ENCODE measurements around the gene LARP4.

DNA sequence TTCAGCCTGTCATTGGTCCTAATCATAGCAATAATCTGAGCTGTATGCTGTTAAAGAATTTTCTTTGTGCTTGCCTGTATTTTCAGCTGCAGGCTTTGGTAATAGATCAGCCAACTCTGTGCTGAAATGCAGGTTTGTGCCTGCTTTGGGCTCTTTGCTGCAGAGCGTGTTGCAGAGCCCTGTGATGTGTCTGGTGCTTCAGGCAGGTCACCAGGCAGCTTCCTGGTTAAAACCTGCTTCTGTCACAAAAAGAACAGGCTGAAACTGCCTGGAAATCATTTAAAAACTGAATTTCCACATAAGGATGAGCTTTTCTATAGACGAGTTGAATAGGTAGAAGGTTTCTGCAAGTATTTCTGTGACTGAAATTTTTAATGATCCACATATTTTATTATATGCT lies 107.2 kb downstream of the LARP4 start:
- TF ChIP-seq TCF7L2 (IDR thresholded peaks at IDR 0.05; ENCODE audit: borderline replicate concordance, low read depth, low read length) (no peak), ZFP69B (tag by site-specific recombination; IDR thresholded peaks at IDR 0.05) (no peak), ZNF280D (tag by site-specific recombination; IDR thresholded peaks at IDR 0.05) (no peak), CTCF (tag by site-specific recombination; IDR thresholded peaks at IDR 0.05) (no peak), PBX3 (CRISPR knock-in tag; IDR thresholded peaks at IDR 0.05) (no peak), YY1 (tag by site-specific recombination; IDR thresholded peaks at IDR 0.05) (no peak), SETDB1 (IDR thresholded peaks at IDR 0.05; ENCODE audit: insufficient read length, low read length) (no peak), ZNF274 (IDR thresholded peaks at IDR 0.05; ENCODE audit: low read length) (no peak), ZNF274 (tag by site-specific recombination; IDR thresholded peaks at IDR 0.05; ENCODE audit: borderline replicate concordance) (no peak), PRDM10 (tag by site-specific recombination; IDR thresholded peaks at IDR 0.05) (no peak), REST (tag by site-specific recombination; IDR thresholded peaks at IDR 0.05) (no peak), MZF1 (tag by site-specific recombination; IDR thresholded peaks at IDR 0.05; ENCODE audit: borderline replicate concordance) (no peak)
- TF ChIP-seq, protein P1, sequence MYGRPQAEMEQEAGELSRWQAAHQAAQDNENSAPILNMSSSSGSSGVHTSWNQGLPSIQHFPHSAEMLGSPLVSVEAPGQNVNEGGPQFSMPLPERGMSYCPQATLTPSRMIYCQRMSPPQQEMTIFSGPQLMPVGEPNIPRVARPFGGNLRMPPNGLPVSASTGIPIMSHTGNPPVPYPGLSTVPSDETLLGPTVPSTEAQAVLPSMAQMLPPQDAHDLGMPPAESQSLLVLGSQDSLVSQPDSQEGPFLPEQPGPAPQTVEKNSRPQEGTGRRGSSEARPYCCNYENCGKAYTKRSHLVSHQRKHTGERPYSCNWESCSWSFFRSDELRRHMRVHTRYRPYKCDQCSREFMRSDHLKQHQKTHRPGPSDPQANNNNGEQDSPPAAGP (tag by site-specific recombination; IDR thresholded peaks at IDR 0.05), result no peak

Data from HEK293 (cell line).